Ectodermal cell (in vitro differentiated cells): Measurements from ENCODE around the gene IER5L. TPM values are rescaled to one million over a fixed set of nuclear protein-coding genes. Genes with fewer than 3 reads are reported as not detected.

Source experiments
- H3K27ac ChIP-seq: 2 replicates; pipeline ENCODE4 v1.7.0; 2013; ENCODE audit warnings: mild to moderate bottlenecking, low read depth, low read length; ENCODE audit not compliant: insufficient read depth, poor library complexity, severe bottlenecking
- H3K27me3 ChIP-seq: 2 replicates; pipeline ENCODE4 v1.7.0; 2013; ENCODE audit warnings: mild to moderate bottlenecking, low read length; ENCODE audit not compliant: insufficient read depth, control insufficient read depth, poor library complexity, severe bottlenecking
- H3K36me3 ChIP-seq: one replicate; pipeline ENCODE4 v1.7.0; 2013; ENCODE audit warnings: low read length; ENCODE audit not compliant: control insufficient read depth, insufficient read depth
- H3K4me1 ChIP-seq: one replicate; pipeline ENCODE4 v1.7.0; 2013; ENCODE audit warnings: low read length; ENCODE audit not compliant: control insufficient read depth, insufficient read depth
- H3K4me3 ChIP-seq: 2 replicates; pipeline ENCODE4 v1.7.0; 2013; ENCODE audit warnings: low read depth, low read length, control low read depth; ENCODE audit not compliant: insufficient read depth
- H3K9me3 ChIP-seq: 2 replicates; pipeline ENCODE4 v1.7.0; 2013; ENCODE audit warnings: mild to moderate bottlenecking, low read length, moderate library complexity; ENCODE audit not compliant: control insufficient read depth
- WGBS, 2 experiments: methylation state at CpG; one replicate each; pipeline ENCODE4 v1.1.7; 2013; ENCODE audit warnings: missing lambda C conversion rate in 2 of 2; 5-methylcytosine and 5-hydroxymethylcytosine counted together
- polyA plus RNA-seq, 4 experiments: library from polyadenylated mRNA; stranded (reverse); fragments of 50-300 nt; gene quantifications; one replicate each; pipeline ENCODE4 v1.2.3, GENCODE V29; 2013

Gene IER5L
- 20.7 TPM for polyA plus RNA-seq (2013, experiment 1 of 4)
- 13.6 TPM for polyA plus RNA-seq (2013, experiment 2 of 4)
- polyA plus RNA-seq (2013, experiment 3 of 4) = 25.1 TPM
- polyA plus RNA-seq (2013, experiment 4 of 4) = 22.6 TPM

DNA sequence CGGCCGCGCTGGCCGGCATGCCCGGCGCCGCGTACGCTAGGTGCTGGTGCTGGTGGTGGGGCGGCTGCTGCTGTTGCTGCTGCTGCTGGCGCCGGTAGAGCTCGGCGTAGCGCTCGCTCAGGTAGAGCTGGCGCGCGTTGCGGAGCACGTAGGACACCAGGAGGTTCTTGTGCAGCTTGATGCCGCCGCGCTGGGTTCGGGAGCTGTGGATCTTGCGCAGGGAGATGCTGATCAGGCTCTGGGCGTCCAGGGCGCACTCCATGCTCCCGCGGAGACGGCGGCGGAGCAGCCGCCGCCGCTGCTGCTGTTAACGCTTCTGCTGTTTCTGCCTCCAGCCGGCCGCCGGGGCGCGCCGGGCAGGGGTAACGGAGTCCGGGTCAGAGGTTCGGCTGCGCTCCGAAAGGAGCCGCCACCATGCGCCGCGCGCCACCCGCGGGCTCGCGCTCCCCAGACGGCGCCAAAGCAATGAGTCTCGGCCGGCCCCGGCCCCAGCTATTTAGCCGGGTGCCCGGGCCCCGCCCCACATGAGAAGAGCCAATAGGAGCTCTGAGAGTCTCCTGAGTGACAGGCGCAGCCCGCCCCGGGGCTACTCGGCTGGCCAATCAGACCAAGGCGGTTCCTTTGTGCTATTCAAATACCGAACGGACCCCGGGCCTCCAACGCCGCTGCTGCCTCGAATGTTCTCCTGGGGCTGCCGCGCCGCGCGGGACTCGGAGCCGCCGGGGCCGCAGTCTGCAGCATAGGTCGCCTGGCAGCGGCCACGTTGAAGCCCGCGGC, at the start of gene IER5L:
IER5L (minus strand) TSS at position 471 of the 777 bp plus-strand sequence; CDS start at position 262, 209 bp downstream.
- Histone ChIP-seq H3K4me3 (peak within 1 kb of the TSS; percentile 75), H3K36me3 (no peaks in the 10 kb centered on the region), H3K9me3 (no peaks in the 10 kb centered on the region), H3K4me1 (peaks cover 24% of the 10 kb centered on the region), H3K27ac (peak within 1 kb of the TSS; percentile 50), H3K27me3 (peaks cover 50% of the 10 kb centered on the region)
- 0% methylated on average over 90 of the region's 90 CpGs for WGBS, 2 experiments

DNA sequence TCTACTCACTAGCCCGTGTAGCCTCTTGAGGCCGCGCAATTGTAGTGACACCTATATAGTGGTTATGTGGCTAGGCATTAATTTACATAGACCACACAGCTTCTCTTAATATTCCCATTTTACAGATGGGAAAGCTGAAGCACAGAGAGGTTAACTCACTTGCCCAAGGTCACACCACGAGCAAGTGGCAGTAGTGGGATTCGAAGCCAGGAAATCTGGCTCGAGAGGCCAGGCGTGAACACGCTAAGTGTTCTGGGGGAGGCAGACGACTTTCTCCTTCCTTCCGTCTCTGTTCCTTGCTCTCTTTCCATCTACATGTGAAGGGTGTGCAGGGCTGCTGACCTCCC, 49.8 kb upstream of the IER5L start:
- H3K27me3 ChIP-seq = no peaks in the 10 kb centered on the region
- H3K9me3 ChIP-seq = no peaks in the 10 kb centered on the region
- H3K4me1 ChIP-seq = peaks cover 15% of the 10 kb centered on the region
- H3K4me3 ChIP-seq = no peak overlapping the region
- 93 to 96% methylated on average over 10 of the region's 10 CpGs for WGBS, 2 experiments
- no peaks in the 10 kb centered on the region for H3K36me3 ChIP-seq
- no peak overlapping the region for H3K27ac ChIP-seq

DNA sequence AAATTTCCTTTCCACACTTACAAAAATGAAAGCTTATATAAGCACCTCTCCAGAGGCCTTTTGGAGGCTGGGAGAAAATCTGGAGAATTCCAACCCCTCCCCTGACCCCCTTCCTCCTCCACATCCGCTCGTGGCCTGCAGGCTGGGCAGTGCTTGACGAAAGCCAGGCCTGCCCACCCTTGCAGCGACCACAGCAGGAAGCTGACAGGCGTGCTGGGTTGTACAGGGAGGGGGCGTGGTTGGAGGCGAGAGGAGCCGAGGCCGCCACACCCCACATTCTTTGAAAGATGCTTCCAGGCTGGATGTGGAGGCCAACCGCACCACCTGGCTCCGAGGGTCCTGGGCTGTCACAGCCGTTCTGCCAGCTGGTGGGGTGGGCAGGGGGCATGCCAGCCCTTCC, 47.8 kb upstream of the IER5L start:
- Histone ChIP-seq H3K4me3 (no peak overlapping the region), H3K36me3 (no peaks in the 10 kb centered on the region), H3K4me1 (peaks cover 20% of the 10 kb centered on the region), H3K27me3 (no peaks in the 10 kb centered on the region), H3K27ac (no peak overlapping the region), H3K9me3 (no peaks in the 10 kb centered on the region)
- 7 to 10% methylated on average over 12 of the region's 12 CpGs for WGBS, 2 experiments

DNA sequence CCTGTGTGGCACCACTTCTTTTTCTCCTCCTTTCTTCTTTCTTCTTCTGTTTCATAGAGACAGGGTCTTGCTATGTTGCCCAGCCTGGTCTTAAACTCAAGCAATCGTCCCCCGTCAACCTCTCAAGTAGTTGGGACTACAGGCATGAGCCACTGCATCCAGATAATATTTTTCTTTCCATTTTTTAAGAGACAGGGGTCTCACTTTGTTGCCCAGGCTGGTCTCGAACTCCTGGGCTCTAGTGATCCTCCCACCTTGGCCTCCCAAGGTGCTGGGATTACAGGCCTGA, 47.4 kb upstream of the IER5L start:
- Histone ChIP-seq H3K9me3 (no peaks in the 10 kb centered on the region), H3K4me3 (no peak overlapping the region), H3K27me3 (no peaks in the 10 kb centered on the region), H3K27ac (no peak overlapping the region), H3K4me1 (peaks cover 20% of the 10 kb centered on the region), H3K36me3 (no peaks in the 10 kb centered on the region)
- 90% methylated on average over 3 of the region's 3 CpGs for WGBS, 2 experiments

DNA sequence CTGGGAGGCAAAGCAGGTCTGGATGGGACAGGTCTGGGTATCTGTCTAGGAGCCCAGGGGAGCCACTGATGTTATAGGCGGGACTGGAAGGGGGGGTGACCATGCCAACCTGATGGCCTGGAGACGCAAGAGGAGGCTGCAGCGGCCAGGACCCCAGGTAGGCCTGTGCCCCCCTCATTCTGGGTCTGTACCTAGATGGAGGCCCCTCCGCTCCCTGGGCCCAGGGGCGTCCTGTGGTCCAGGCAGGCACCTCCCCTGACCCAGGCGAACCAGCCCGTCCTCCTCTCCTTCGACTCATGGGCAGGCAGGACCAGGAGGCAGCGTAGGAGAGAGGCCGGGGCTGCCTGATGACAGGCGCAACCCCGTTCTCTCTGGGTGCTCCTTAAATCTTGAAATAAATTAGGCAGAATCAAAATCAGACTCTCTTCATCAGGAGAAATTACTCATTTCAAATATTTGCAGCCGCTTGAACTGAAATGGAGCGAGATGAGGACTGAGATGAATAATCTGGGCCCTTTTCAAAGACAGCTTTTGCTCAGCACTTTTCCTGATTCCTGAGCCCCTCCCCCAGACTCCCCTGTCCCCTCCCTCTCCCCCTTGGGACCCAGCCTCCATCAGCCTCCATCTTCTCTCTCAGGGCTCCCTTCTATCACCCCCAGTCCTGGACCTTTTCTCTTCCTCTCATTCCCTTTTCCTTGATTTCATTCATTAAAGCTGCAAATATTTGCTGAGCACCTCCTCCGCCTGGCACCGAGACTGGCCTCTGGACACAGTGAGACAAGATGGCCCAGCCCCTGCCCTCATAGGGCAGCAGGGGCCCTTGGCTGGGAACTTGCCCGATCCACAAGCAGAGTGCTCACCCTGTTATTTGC, 46.8 kb upstream of the IER5L start:
- Histone ChIP-seq H3K27ac (no peak overlapping the region), H3K27me3 (no peaks in the 10 kb centered on the region), H3K4me3 (no peak overlapping the region), H3K4me1 (peaks cover 20% of the 10 kb centered on the region), H3K36me3 (no peaks in the 10 kb centered on the region), H3K9me3 (no peaks in the 10 kb centered on the region)
- WGBS, 2 experiments = 85 to 86% methylated on average over 17 of the region's 17 CpGs

DNA sequence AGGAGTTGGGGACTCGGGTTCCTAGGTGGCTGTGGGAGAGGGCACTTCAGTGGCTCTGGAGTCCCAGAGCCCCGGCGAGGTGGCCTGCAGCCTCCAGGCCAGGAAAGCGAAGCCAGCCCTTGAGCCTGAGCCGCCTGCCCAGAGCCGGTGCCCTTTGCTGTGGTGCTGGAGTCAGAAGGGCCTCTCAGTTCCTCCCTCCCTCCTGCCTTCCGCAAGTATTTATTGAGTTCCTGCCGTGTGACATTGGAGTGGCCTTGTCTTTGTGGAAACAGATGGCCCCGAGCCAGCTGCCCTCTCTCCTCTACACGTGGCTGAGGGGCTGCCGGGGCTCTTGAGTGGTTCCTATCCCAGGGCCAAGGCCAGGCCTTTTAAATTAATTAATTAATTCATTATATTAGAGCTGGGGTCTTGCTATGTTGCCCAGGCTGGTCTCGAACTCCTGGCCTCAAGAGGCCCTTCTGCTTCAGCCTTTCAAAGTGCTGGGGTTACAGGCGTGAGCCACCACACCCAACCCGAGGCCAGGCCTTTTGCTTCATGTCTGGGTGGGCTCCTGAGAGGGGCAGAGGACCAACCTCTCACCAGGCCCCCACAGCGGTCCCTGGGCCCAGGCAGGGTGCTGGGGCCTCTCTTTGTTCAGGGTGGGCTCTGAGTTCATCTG, 45.6 kb upstream of the IER5L start:
- Histone ChIP-seq H3K27ac (no peak overlapping the region), H3K4me3 (no peak overlapping the region), H3K4me1 (peaks cover 15% of the 10 kb centered on the region), H3K36me3 (no peaks in the 10 kb centered on the region), H3K9me3 (no peaks in the 10 kb centered on the region), H3K27me3 (no peaks in the 10 kb centered on the region)
- WGBS, 2 experiments = 93 to 95% methylated on average over 15 of the region's 15 CpGs

DNA sequence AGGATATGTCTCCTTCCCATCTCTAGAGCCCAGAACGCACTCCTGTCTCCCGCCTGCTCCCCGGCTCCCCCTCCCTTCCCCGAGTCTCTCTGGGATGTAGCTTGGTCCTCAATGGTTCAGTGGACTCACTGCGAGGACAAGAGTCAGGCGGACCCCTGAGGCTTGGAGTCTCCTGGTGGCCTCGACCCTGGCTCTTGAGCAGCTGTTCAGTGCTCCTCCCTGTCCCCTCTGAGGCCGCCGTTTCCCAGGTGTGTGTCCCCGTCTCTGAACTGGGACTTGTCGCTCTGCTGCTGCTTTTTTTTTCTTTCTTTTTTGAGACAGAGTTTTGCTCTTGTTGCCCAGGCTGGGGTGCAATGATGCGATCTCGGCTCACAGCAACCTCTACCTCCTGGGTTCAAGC, 44.8 kb upstream of the IER5L start:
- H3K27ac ChIP-seq = no peak overlapping the region
- 83% methylated on average over 13 of the region's 13 CpGs for WGBS, 2 experiments
- no peak overlapping the region for H3K4me3 ChIP-seq
- H3K4me1 ChIP-seq = peaks cover 15% of the 10 kb centered on the region
- H3K9me3 ChIP-seq = no peaks in the 10 kb centered on the region
- H3K27me3 ChIP-seq = no peaks in the 10 kb centered on the region
- H3K36me3 ChIP-seq = no peaks in the 10 kb centered on the region

DNA sequence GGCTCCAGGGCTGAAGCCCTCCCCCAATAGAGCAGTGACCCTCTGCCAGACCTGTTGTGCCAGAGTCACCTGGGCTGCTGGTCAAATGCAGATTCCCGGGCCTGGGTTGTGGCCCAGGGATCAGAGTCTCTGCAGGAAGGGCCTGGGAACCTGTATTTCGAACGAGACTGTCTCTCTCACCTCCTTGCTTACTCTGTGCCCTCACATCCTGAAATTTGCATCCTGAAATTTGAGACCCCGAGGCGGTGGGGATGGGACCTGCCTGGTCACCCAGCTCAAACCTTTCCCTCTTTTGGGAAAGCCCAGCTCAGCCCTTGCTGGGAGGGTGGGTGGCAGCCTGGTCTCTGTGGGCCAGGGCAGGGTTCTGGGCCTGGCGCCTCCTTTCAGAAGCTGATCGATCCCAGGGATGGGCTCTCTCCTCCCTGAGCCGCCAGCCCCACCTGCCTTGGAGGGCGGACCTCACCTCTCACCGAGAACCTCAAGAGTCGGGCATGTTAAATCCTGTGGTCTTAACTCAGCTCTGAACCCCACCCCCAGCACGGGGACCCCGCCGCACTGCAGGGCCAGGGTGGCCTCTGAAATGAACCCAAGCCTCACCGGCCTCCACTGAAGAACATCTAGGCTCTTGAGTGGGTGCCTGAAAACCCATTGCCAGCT, 44.0 kb upstream of the IER5L start:
- no peaks in the 10 kb centered on the region for H3K36me3 ChIP-seq
- no peak overlapping the region for H3K4me3 ChIP-seq

DNA sequence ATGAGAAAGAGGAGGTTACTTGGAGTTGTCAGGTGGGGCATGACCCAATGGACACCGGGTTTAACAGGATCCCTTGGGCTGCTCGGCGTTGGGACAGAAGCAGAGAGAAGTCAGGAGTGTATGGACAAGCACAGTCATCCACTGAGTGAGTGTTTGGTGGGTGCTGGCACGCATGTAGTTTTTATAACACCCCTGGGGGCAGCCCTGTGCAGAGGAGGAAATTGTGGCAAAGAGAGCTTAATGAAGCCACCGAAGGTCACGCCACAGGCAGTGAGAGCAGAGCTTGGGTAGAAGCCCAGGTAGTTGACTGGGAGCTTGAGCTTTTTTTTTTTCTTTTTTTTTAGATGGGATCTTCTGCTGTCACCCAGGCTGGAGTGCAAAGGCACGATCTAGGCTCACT, 43.2 kb upstream of the IER5L start:
- H3K27me3 ChIP-seq = no peaks in the 10 kb centered on the region
- no peak overlapping the region for H3K27ac ChIP-seq
- peaks cover 20% of the 10 kb centered on the region for H3K4me1 ChIP-seq
- no peak overlapping the region for H3K4me3 ChIP-seq
- WGBS, 2 experiments = 93 to 94% methylated on average over 7 of the region's 7 CpGs
- no peaks in the 10 kb centered on the region for H3K9me3 ChIP-seq
- no peaks in the 10 kb centered on the region for H3K36me3 ChIP-seq

More for the DNA sequence above, 44.0 kb upstream of the IER5L start:
- 73 to 76% methylated on average over 15 of the region's 15 CpGs for WGBS, 2 experiments
- H3K9me3 ChIP-seq = no peaks in the 10 kb centered on the region
- H3K27me3 ChIP-seq = no peaks in the 10 kb centered on the region
- peaks cover 20% of the 10 kb centered on the region for H3K4me1 ChIP-seq
- H3K27ac ChIP-seq = no peak overlapping the region
